HL-60 (cell line): Measurements from ENCODE around the gene IMPG2.

ENCODE experiments used
- DNase-seq, 2 experiments: peaks; one replicate each; pipeline ENCODE4 v3.0.0-alpha.2; 2010 to 2020; ENCODE audit warnings: low read depth in 1 of 2, low spot score in 1 of 2
- H3K27ac ChIP-seq: fragments of 250-450 bp; sonication (Bioruptor Pico); replicated peaks from 2 replicates; pipeline ENCODE4 v1.5.1; 2020; ENCODE audit warnings: mild to moderate bottlenecking, moderate library complexity
- H3K27me3 ChIP-seq: fragments of 250-450 bp; sonication (Bioruptor Pico); 2 replicates; pipeline ENCODE4 v1.5.1; 2021; ENCODE audit warnings: mild to moderate bottlenecking, moderate library complexity; ENCODE audit not compliant: insufficient read depth, poor library complexity, severe bottlenecking
- H3K4me3 ChIP-seq: replicated peaks from 2 replicates; pipeline ENCODE4 v1.5.1; 2011; ENCODE audit warnings: mild to moderate bottlenecking, control low read depth, low read length; ENCODE audit not compliant: insufficient read depth
- CTCF ChIP-seq: IDR thresholded peaks from one replicate; pipeline ENCODE4 v1.5.1; 2011; ENCODE audit warnings: low read length, control low read depth, inconsistent platforms; ENCODE audit not compliant: insufficient read depth
- GABPA ChIP-seq: IDR thresholded peaks from 2 replicates; pipeline ENCODE4 v1.6.1; 2012; ENCODE audit warnings: low read depth
- POLR2AphosphoS5 ChIP-seq: IDR thresholded peaks from 2 replicates; pipeline ENCODE4 v1.6.1; 2012; ENCODE audit warnings: low read depth
- REST ChIP-seq: IDR thresholded peaks from 2 replicates; pipeline ENCODE4 v1.6.1; 2012; ENCODE audit warnings: low read depth; ENCODE audit not compliant: insufficient replicate concordance
- SPI1 ChIP-seq: IDR thresholded peaks from 2 replicates; pipeline ENCODE4 v1.6.1; 2012; ENCODE audit warnings: low read depth, mild to moderate bottlenecking, borderline replicate concordance

The IMPG2 gene

GRCh38 chr3:101189176-101189575 is 131.2 kb downstream of the IMPG2 start:
- Histone ChIP-seq H3K27ac (no peak overlapping the region), H3K4me3 (no peak overlapping the region), H3K27me3 (no peaks in the 10 kb centered on the region)
- TF ChIP-seq CTCF (no peak), GABPA (no peak), SPI1 (no peak), POLR2AphosphoS5 (no peak), REST (no peak)
- DNase-seq, result no peak

- H3K27ac ChIP-seq, result no peak overlapping the region
- DNase-seq, result no peak
- no peak overlapping the region for H3K4me3 ChIP-seq
- H3K27me3 ChIP-seq, result no peaks in the 10 kb centered on the region
- TF ChIP-seq GABPA (no peak), POLR2AphosphoS5 (no peak), REST (no peak), CTCF (no peak), SPI1 (no peak)
These were observed 135.0 kb downstream of the IMPG2 start for GRCh38 chr3:101185341-101185740.

GRCh38 chr3:101184111-101184510 is 136.3 kb downstream of the IMPG2 start:
- TF ChIP-seq SPI1 (no peak), CTCF (no peak), GABPA (no peak), POLR2AphosphoS5 (no peak), REST (no peak)
- H3K4me3 ChIP-seq, result no peak overlapping the region
- H3K27me3 ChIP-seq, result no peaks in the 10 kb centered on the region
- no peak overlapping the region for H3K27ac ChIP-seq
- DNase-seq, result no peak
